Measurements from ENCODE around the gene MAGI3. TPM values are rescaled to one million over a fixed set of nuclear protein-coding genes. Genes with fewer than 3 reads are reported as not detected.
A peak's percentile ranks its signal among the peaks of the same experiment; 100 is the strongest.
"Not testable (repeated sequence)": the region's sequence is repeated elsewhere in the genome, so short reads cannot be mapped to it uniquely, and the experiment has no call there.

Gene MAGI3
- total RNA-seq, 4 donors from 2014 or later: 94.3 to 180 (median 134) TPM

GRCh38 chr1:113593550-113594297, 203.4 kb downstream of the MAGI3 start:
- Histone ChIP-seq H3K27ac (no peak overlapping the region), H3K4me3 (no peak overlapping the region), H3K4me1 (peaks cover 0 to 5% (median 0%) of the 10 kb centered on the region in 4 donors), H3K27me3 (no peaks in the 10 kb centered on the region), H3K9me3 (peaks cover 3 to 4% of the 10 kb centered on the region in 2 donors), H3K36me3 (peaks cover 0 to 53% (median 28%) of the 10 kb centered on the region in 4 donors)
- TF ChIP-seq POLR2AphosphoS5 (IDR thresholded peaks at IDR 0.05): peak in 1 of 3 donors; percentile 9
- TF ChIP-seq EP300 (IDR thresholded peaks at IDR 0.05; ENCODE audit: low read depth): no peak
- no peak for DNase-seq
- in situ Hi-C loops (cut with MboI; ENCODE audit: low pct_ligation_motif_present in 1 of 4, low pct_unique_long_range_greater_than_20kb in 1 of 4, low sequenced_read_pairs in 3 of 4): no loop called here
- intact Hi-C loops (cut with DNase I; ENCODE audit: low total_unique reads): no loop called here
- WGBS, 2 donors (ENCODE audit: low coverage in 1 of 2): 72 to 76% methylated on average over 4 of the region's 4 CpGs

- H3K4me1 ChIP-seq; DNase-seq; intact Hi-C loops (cut with DNase I; ENCODE audit: low total_unique reads); H3K27ac ChIP-seq; in situ Hi-C loops (cut with MboI; ENCODE audit: low pct_ligation_motif_present in 1 of 4, low pct_unique_long_range_greater_than_20kb in 1 of 4, low sequenced_read_pairs in 3 of 4); H3K27me3 ChIP-seq; H3K4me3 ChIP-seq; H3K36me3 ChIP-seq; H3K9me3 ChIP-seq: not testable (repeated sequence)
- 97 to 98% methylated on average over 2 to 5 of the region's 5 CpGs for WGBS, 2 donors (ENCODE audit: low coverage in 1 of 2)
These were observed 214.2 kb downstream of the MAGI3 start for GRCh38 chr1:113604466-113604865.

- Histone ChIP-seq H3K36me3 (peaks cover 0 to under 1% (median 0%) of the 10 kb centered on the region in 4 donors), H3K4me3 (no peak overlapping the region), H3K27ac (no peak overlapping the region), H3K27me3 (no peaks in the 10 kb centered on the region), H3K4me1 (peaks cover 0 to 3% (median 0%) of the 10 kb centered on the region in 4 donors), H3K9me3 (no peaks in the 10 kb centered on the region)
- no peak for DNase-seq
- in situ Hi-C loops (cut with MboI; ENCODE audit: low pct_ligation_motif_present in 1 of 4, low pct_unique_long_range_greater_than_20kb in 1 of 4, low sequenced_read_pairs in 3 of 4) (no loop called here), intact Hi-C loops (cut with DNase I; ENCODE audit: low total_unique reads) (no loop called here)
- TF ChIP-seq EP300 (IDR thresholded peaks at IDR 0.05; ENCODE audit: low read depth) (no peak), POLR2A (IDR thresholded peaks at IDR 0.05) (no peak), POLR2AphosphoS5 (IDR thresholded peaks at IDR 0.05) (no peak), CTCF (IDR thresholded peaks at IDR 0.05) (no peak)
These were observed 214.8 kb downstream of the MAGI3 start for GRCh38 chr1:113605146-113605545.

- WGBS, 2 donors (ENCODE audit: low coverage in 1 of 2): 79 to 100% methylated on average over 1 to 3 of the region's 3 CpGs
- no peak overlapping the region for H3K4me3 ChIP-seq
- in situ Hi-C loops (cut with MboI; ENCODE audit: low pct_ligation_motif_present in 1 of 4, low pct_unique_long_range_greater_than_20kb in 1 of 4, low sequenced_read_pairs in 3 of 4) (no loop called here), intact Hi-C loops (cut with DNase I; ENCODE audit: low total_unique reads) (no loop called here)
- no peak for DNase-seq
- H3K36me3 ChIP-seq: peaks cover 0 to 6% (median 0%) of the 10 kb centered on the region in 4 donors
- H3K27ac ChIP-seq: no peak overlapping the region
- TF ChIP-seq POLR2AphosphoS5 (IDR thresholded peaks at IDR 0.05): no peak
- TF ChIP-seq EP300 (IDR thresholded peaks at IDR 0.05; ENCODE audit: low read depth): no peak
- no peak for TF ChIP-seq CTCF (IDR thresholded peaks at IDR 0.05)
- H3K4me1 ChIP-seq: peaks cover 0 to 3% (median 0%) of the 10 kb centered on the region in 4 donors
- no peaks in the 10 kb centered on the region for H3K9me3 ChIP-seq
- no peaks in the 10 kb centered on the region for H3K27me3 ChIP-seq
These were observed 218.1 kb downstream of the MAGI3 start for GRCh38 chr1:113608399-113608798.

GRCh38 chr1:113610372-113610771, 220.1 kb downstream of the MAGI3 start:
- Histone ChIP-seq H3K9me3 (no peaks in the 10 kb centered on the region), H3K4me3 (no peak overlapping the region), H3K4me1 (peaks cover 0 to 3% (median 0%) of the 10 kb centered on the region in 4 donors), H3K27ac (no peak overlapping the region), H3K27me3 (no peaks in the 10 kb centered on the region), H3K36me3 (peaks cover 0 to 6% (median 0%) of the 10 kb centered on the region in 4 donors)
- WGBS, 2 donors (ENCODE audit: low coverage in 1 of 2): 90 to 92% methylated on average over 2 to 5 of the region's 5 CpGs
- in situ Hi-C loops (cut with MboI; ENCODE audit: low pct_ligation_motif_present in 1 of 4, low pct_unique_long_range_greater_than_20kb in 1 of 4, low sequenced_read_pairs in 3 of 4) (no loop called here), intact Hi-C loops (cut with DNase I; ENCODE audit: low total_unique reads) (no loop called here)
- no peak for DNase-seq
- no peak for TF ChIP-seq CTCF (IDR thresholded peaks at IDR 0.05)
- TF ChIP-seq POLR2A (IDR thresholded peaks at IDR 0.05): no peak
- no peak for TF ChIP-seq POLR2AphosphoS5 (IDR thresholded peaks at IDR 0.05)
